ENCODE results near the gene C16orf96.

C16orf96 gene

GRCh38 chr16:4626396-4626795 is 70.3 kb downstream of the C16orf96 start:
- H3K9me3 ChIP-seq (ENCODE audit: control insufficient read depth, insufficient read depth, low read depth, low read length), result no peaks in the 10 kb centered on the region
- H3K36me3 ChIP-seq (ENCODE audit: control insufficient read depth in 2 of 2, insufficient read depth in 1 of 2, low read length in 2 of 2), result peaks cover 0 to 12% of the 10 kb centered on the region in 2 experiments; a peak in 2 of 3 replicates
- CTCF ChIA-PET, result interaction anchor here (1.0 kb wide), 1 partner anchor 17 kb away, joined by 3 read pairs; no protein-coding TSS in a partner anchor
- POLR2A ChIA-PET, result interaction anchor here (3.3 kb wide), 1 partner anchor 11 kb away, joined by 31 read pairs; the partner anchor contains the start of gene UBALD1
- peak overlapping the region; percentile 97 for H3K4me3 ChIP-seq (ENCODE audit: low read depth, low read length)
- H3K27ac ChIP-seq (ENCODE audit: extremely low read depth, low read depth, low read length), result 0 out of 2 replicates have a peak overlapping the region, but pooled peaks have one; percentile 93
- H3K4me1 ChIP-seq (ENCODE audit: control insufficient read depth, insufficient read depth, low read length), result no peaks in the 10 kb centered on the region
- no peak for TF ChIP-seq OVOL3 (tag by site-specific recombination; IDR thresholded peaks at IDR 0.05)
- TF ChIP-seq ZNF670 (tag by site-specific recombination; IDR thresholded peaks at IDR 0.05; ENCODE audit: low read depth), result no peak
- TF ChIP-seq ZNF175 (tag by site-specific recombination; IDR thresholded peaks at IDR 0.05), result no peak
- TF ChIP-seq CTCF (tag by site-specific recombination; IDR thresholded peaks at IDR 0.05), result no peak
- TF ChIP-seq ZNF391 (tag by site-specific recombination; IDR thresholded peaks at IDR 0.05; ENCODE audit: borderline replicate concordance, low read depth), result no peak
- no peak for TF ChIP-seq ZNF24 (tag by site-specific recombination; IDR thresholded peaks at IDR 0.05)
- TF ChIP-seq ZNF843 (tag by site-specific recombination; IDR thresholded peaks at IDR 0.05), result no peak
- TF ChIP-seq ZNF239 (tag by site-specific recombination; IDR thresholded peaks at IDR 0.05), result no peak
- no peak for TF ChIP-seq ZNF148 (tag by site-specific recombination; IDR thresholded peaks at IDR 0.05; ENCODE audit: borderline replicate concordance)
- no peak for TF ChIP-seq OSR2 (tag by site-specific recombination; IDR thresholded peaks at IDR 0.05)
- no peak for TF ChIP-seq ZNF211 (tag by site-specific recombination; IDR thresholded peaks at IDR 0.05; ENCODE audit: low read depth)
- no peak for TF ChIP-seq SCRT2 (tag by site-specific recombination; IDR thresholded peaks at IDR 0.05)
- TF ChIP-seq ZBTB26 (tag by site-specific recombination; optimal IDR thresholded peaks at IDR 0.05), result no peak
- no peak for TF ChIP-seq ZNF157 (tag by site-specific recombination; IDR thresholded peaks at IDR 0.05)
- no peak for TF ChIP-seq ZBTB7A (tag by site-specific recombination; IDR thresholded peaks at IDR 0.05; ENCODE audit: low read depth)
- TF ChIP-seq SCRT1 (tag by site-specific recombination; IDR thresholded peaks at IDR 0.05; ENCODE audit: borderline replicate concordance), result no peak
- TF ChIP-seq BCL11B (tag by site-specific recombination; IDR thresholded peaks at IDR 0.05; ENCODE audit: low read depth), result no peak
- TF ChIP-seq BCL11A (tag by site-specific recombination; IDR thresholded peaks at IDR 0.05; ENCODE audit: low read depth), result no peak

- Histone ChIP-seq H3K4me3 (ENCODE audit: low read depth, low read length) (no peak overlapping the region), H3K4me1 (ENCODE audit: control insufficient read depth, insufficient read depth, low read length) (no peaks in the 10 kb centered on the region), H3K36me3 (ENCODE audit: control insufficient read depth in 2 of 2, insufficient read depth in 1 of 2, low read length in 2 of 2) (peaks cover 0 to 12% of the 10 kb centered on the region in 2 experiments; a peak in 2 of 3 replicates), H3K27ac (ENCODE audit: extremely low read depth, low read depth, low read length) (no peak overlapping the region), H3K9me3 (ENCODE audit: control insufficient read depth, insufficient read depth, low read depth, low read length) (no peaks in the 10 kb centered on the region)
- ChIA-PET CTCF (interaction anchor here (0.6 kb wide), 1 partner anchor 46 kb away, joined by 3 read pairs; no protein-coding TSS in a partner anchor), POLR2A (no interaction called here)
- TF ChIP-seq ZFHX2 (tag by site-specific recombination; conservative IDR thresholded peaks at IDR 0.05) (no peak), ZNF580 (tag by site-specific recombination; IDR thresholded peaks at IDR 0.05) (no peak), ZNF623 (tag by site-specific recombination; IDR thresholded peaks at IDR 0.05) (no peak), ZNF423 (tag by site-specific recombination; IDR thresholded peaks at IDR 0.05) (no peak), ZBTB44 (tag by site-specific recombination; IDR thresholded peaks at IDR 0.05) (no peak), ZBTB49 (tag by site-specific recombination; IDR thresholded peaks at IDR 0.05; ENCODE audit: low read depth) (no peak)
These were observed 72.1 kb downstream of the C16orf96 start for GRCh38 chr16:4628283-4628682.

All from HEK293 (cell line).